ENCODE results near the gene SERPINA4.

DNA sequence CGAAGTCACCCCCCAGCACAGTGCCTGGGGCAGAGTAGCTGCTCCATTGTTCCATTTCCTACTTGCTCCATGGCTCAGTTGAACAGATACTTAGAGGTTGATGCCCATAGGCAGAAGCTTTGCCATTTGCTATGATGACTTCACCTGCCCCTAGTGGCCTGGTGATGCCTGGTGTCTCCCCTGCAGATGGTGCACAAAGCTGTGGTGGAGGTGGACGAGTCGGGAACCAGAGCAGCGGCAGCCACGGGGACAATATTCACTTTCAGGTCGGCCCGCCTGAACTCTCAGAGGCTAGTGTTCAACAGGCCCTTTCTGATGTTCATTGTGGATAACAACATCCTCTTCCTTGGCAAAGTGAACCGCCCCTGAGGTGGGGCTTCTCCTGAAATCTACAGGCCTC, 30.6 kb downstream of the SERPINA4 start:
- TF ChIP-seq, protein P1, sequence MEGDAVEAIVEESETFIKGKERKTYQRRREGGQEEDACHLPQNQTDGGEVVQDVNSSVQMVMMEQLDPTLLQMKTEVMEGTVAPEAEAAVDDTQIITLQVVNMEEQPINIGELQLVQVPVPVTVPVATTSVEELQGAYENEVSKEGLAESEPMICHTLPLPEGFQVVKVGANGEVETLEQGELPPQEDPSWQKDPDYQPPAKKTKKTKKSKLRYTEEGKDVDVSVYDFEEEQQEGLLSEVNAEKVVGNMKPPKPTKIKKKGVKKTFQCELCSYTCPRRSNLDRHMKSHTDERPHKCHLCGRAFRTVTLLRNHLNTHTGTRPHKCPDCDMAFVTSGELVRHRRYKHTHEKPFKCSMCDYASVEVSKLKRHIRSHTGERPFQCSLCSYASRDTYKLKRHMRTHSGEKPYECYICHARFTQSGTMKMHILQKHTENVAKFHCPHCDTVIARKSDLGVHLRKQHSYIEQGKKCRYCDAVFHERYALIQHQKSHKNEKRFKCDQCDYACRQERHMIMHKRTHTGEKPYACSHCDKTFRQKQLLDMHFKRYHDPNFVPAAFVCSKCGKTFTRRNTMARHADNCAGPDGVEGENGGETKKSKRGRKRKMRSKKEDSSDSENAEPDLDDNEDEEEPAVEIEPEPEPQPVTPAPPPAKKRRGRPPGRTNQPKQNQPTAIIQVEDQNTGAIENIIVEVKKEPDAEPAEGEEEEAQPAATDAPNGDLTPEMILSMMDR (conservative IDR thresholded peaks at IDR 0.05): no peak
- TF ChIP-seq EZH2 (IDR thresholded peaks at IDR 0.05; ENCODE audit: low read depth): no peak

Measured in PC-9 (cell line).